IPS DF 6.9 (cell line): Measurements from ENCODE around the gene GALNT8.

Experiments
- DNase-seq: peaks from one replicate; pipeline ENCODE4 v3.0.0-alpha.2; 2013; ENCODE audit warnings: low read depth, low spot score
- H3K27ac ChIP-seq: one replicate; pipeline ENCODE4 v1.5.1; 2013; ENCODE audit warnings: low read length, control low read depth
- H3K27me3 ChIP-seq: 2 replicates; pipeline ENCODE4 v1.6.1; 2013; ENCODE audit warnings: mild to moderate bottlenecking, low read length; ENCODE audit not compliant: control insufficient read depth, insufficient read depth
- H3K36me3 ChIP-seq: 2 replicates; pipeline ENCODE4 v1.6.1; 2013; ENCODE audit warnings: low read length; ENCODE audit not compliant: control insufficient read depth, insufficient read depth
- H3K4me1 ChIP-seq: 2 replicates; pipeline ENCODE4 v1.6.1; 2013; ENCODE audit warnings: low read length; ENCODE audit not compliant: control insufficient read depth, insufficient read depth
- H3K4me3 ChIP-seq: 2 replicates; pipeline ENCODE4 v1.5.1; 2013; ENCODE audit warnings: mild to moderate bottlenecking, low read length
- H3K9me3 ChIP-seq: 2 replicates; pipeline ENCODE4 v1.6.1; 2013; ENCODE audit warnings: low read length, inconsistent platforms; ENCODE audit not compliant: control insufficient read depth, insufficient read depth
- WGBS: extraction: QIAGEN DNeasy Blood & Tissue Kit; methylation state at CpG from one replicate; pipeline ENCODE4 v1.1.7; 2013; ENCODE audit warnings: mixed read lengths, missing lambda C conversion rate; ENCODE audit not compliant: insufficient read length, insufficient coverage; 5-methylcytosine and 5-hydroxymethylcytosine counted together

Gene GALNT8

GRCh38 chr12:4771960-4772566 is 51.9 kb downstream of the GALNT8 start:
- no peak for DNase-seq
- Histone ChIP-seq H3K36me3 (no peaks in the 10 kb centered on the region), H3K9me3 (no peaks in the 10 kb centered on the region; the same call in 1 of the 2 replicates), H3K27me3 (no peaks in the 10 kb centered on the region), H3K4me3 (no peak overlapping the region), H3K27ac (no peak overlapping the region), H3K4me1 (no peaks in the 10 kb centered on the region)
- WGBS = no CpG with 5 or more reads among the region's 11 CpGs

- no peaks in the 10 kb centered on the region for H3K27me3 ChIP-seq
- WGBS = no CpG with 5 or more reads among the region's 4 CpGs
- no peak overlapping the region for H3K27ac ChIP-seq
- no peaks in the 10 kb centered on the region for H3K36me3 ChIP-seq
- no peak overlapping the region for H3K4me3 ChIP-seq
- no peaks in the 10 kb centered on the region for H3K4me1 ChIP-seq
- no peaks in the 10 kb centered on the region; the same call in 1 of the 2 replicates for H3K9me3 ChIP-seq
- no peak for DNase-seq
Observed at GRCh38 chr12:4775936-4776335, 55.7 kb downstream of the GALNT8 start.

GRCh38 chr12:4779749-4780148 is 59.5 kb downstream of the GALNT8 start:
- no peaks in the 10 kb centered on the region for H3K36me3 ChIP-seq
- DNase-seq = no peak
- H3K4me1 ChIP-seq = no peaks in the 10 kb centered on the region
- H3K9me3 ChIP-seq = no peaks in the 10 kb centered on the region; the same call in none of the 2 replicates
- no CpG with 5 or more reads among the region's 8 CpGs for WGBS
- no peak overlapping the region for H3K4me3 ChIP-seq
- no peak overlapping the region for H3K27ac ChIP-seq
- no peaks in the 10 kb centered on the region for H3K27me3 ChIP-seq

- no peaks in the 10 kb centered on the region for H3K36me3 ChIP-seq
- H3K27me3 ChIP-seq = no peaks in the 10 kb centered on the region
- H3K4me1 ChIP-seq = no peaks in the 10 kb centered on the region
- no CpG with 5 or more reads among the region's 9 CpGs for WGBS
- H3K27ac ChIP-seq = no peak overlapping the region
- no peak overlapping the region for H3K4me3 ChIP-seq
- no peak for DNase-seq
- no peaks in the 10 kb centered on the region; the same call in none of the 2 replicates for H3K9me3 ChIP-seq
Observed at GRCh38 chr12:4780641-4781611, 60.7 kb downstream of the GALNT8 start.

GRCh38 chr12:4784404-4785054 is 64.3 kb downstream of the GALNT8 start:
- H3K27ac ChIP-seq = no peak overlapping the region
- WGBS = no CpG with 5 or more reads among the region's 7 CpGs
- no peaks in the 10 kb centered on the region; the same call in 1 of the 2 replicates for H3K9me3 ChIP-seq
- no peaks in the 10 kb centered on the region for H3K27me3 ChIP-seq
- H3K4me1 ChIP-seq = no peaks in the 10 kb centered on the region
- DNase-seq = no peak
- no peak overlapping the region for H3K4me3 ChIP-seq
- no peaks in the 10 kb centered on the region for H3K36me3 ChIP-seq

- Histone ChIP-seq H3K27ac (no peak overlapping the region), H3K9me3 (no peaks in the 10 kb centered on the region; the same call in 1 of the 2 replicates), H3K4me1 (no peaks in the 10 kb centered on the region), H3K4me3 (no peak overlapping the region), H3K36me3 (no peaks in the 10 kb centered on the region), H3K27me3 (no peaks in the 10 kb centered on the region)
- DNase-seq = no peak
- WGBS = no CpG with 5 or more reads among the region's 5 CpGs
Observed at GRCh38 chr12:4786795-4787194, 66.6 kb downstream of the GALNT8 start.

- no peaks in the 10 kb centered on the region; the same call in 1 of the 2 replicates for H3K9me3 ChIP-seq
- no peak overlapping the region for H3K27ac ChIP-seq
- H3K4me3 ChIP-seq = no peak overlapping the region
- no peaks in the 10 kb centered on the region for H3K36me3 ChIP-seq
- no peaks in the 10 kb centered on the region for H3K4me1 ChIP-seq
- no peak for DNase-seq
- WGBS = no CpG with 5 or more reads among the region's 7 CpGs
- no peaks in the 10 kb centered on the region for H3K27me3 ChIP-seq
Observed at GRCh38 chr12:4787965-4788364, 67.8 kb downstream of the GALNT8 start.

GRCh38 chr12:4789776-4790175 is 69.6 kb downstream of the GALNT8 start:
- no peaks in the 10 kb centered on the region for H3K9me3 ChIP-seq
- no peak for DNase-seq
- no CpG with 5 or more reads among the region's 9 CpGs for WGBS
- H3K27me3 ChIP-seq = no peaks in the 10 kb centered on the region
- no peak overlapping the region for H3K4me3 ChIP-seq
- no peak overlapping the region for H3K27ac ChIP-seq
- H3K4me1 ChIP-seq = no peaks in the 10 kb centered on the region
- H3K36me3 ChIP-seq = no peaks in the 10 kb centered on the region

GRCh38 chr12:4791497-4791896 is 71.3 kb downstream of the GALNT8 start:
- WGBS = no CpG with 5 or more reads among the region's 3 CpGs
- no peaks in the 10 kb centered on the region for H3K9me3 ChIP-seq
- H3K27me3 ChIP-seq = no peaks in the 10 kb centered on the region
- no peaks in the 10 kb centered on the region for H3K4me1 ChIP-seq
- no peak for DNase-seq
- no peaks in the 10 kb centered on the region for H3K36me3 ChIP-seq
- H3K4me3 ChIP-seq = no peak overlapping the region
- no peak overlapping the region for H3K27ac ChIP-seq

- Histone ChIP-seq H3K27ac (no peak overlapping the region), H3K4me1 (no peaks in the 10 kb centered on the region), H3K36me3 (no peaks in the 10 kb centered on the region), H3K9me3 (no peaks in the 10 kb centered on the region), H3K27me3 (no peaks in the 10 kb centered on the region), H3K4me3 (no peak overlapping the region)
- DNase-seq = no peak
- WGBS = no CpG with 5 or more reads among the region's 3 CpGs
Observed at GRCh38 chr12:4794491-4794890, 74.3 kb downstream of the GALNT8 start.
